K562 (cell line): ENCODE data around the gene GABPB1. TPM values are rescaled to one million over a fixed set of nuclear protein-coding genes. Genes with fewer than 3 reads are reported as not detected.
A peak's percentile ranks its signal among the peaks of the same experiment; 100 is the strongest.

Source experiments
- CTCF ChIP-seq, 3 experiments: IDR thresholded peaks in 2 of 3; conservative IDR thresholded peaks in 1 of 3; 2 replicates each; pipeline ENCODE4 v1.5.1; 2011 to 2012; ENCODE audit warnings: low read length in 3 of 3, mild to moderate bottlenecking in 3 of 3, control low read depth in 2 of 3, improper control_type of control experiment in 1 of 3, inconsistent platforms in 1 of 3, low read depth in 1 of 3, mixed read lengths in 1 of 3, moderate library complexity in 1 of 3; ENCODE audit not compliant: insufficient read depth in 2 of 3
- FOXM1 ChIP-seq, 2 experiments: fragments of 450-650 bp in 1 of 2; sonication (generic) in 1 of 2; formaldehyde crosslinking in 1 of 2; IDR thresholded peaks; 2 replicates each; pipeline versions ENCODE4 v1.6.1 to v1.9.0; 2017 to 2022; ENCODE audit warnings: low read depth in 2 of 2, mild to moderate bottlenecking in 2 of 2, missing genetic modification reagents in 1 of 2, moderate library complexity in 1 of 2
- MNT ChIP-seq, 2 experiments: fragments of 450-650 bp; conservative IDR thresholded peaks; 2 replicates each; pipeline ENCODE4 v1.6.1; 2017; ENCODE audit warnings: mild to moderate bottlenecking in 2 of 2, moderate library complexity in 2 of 2
- TAF1 ChIP-seq: IDR thresholded peaks from 2 replicates; pipeline ENCODE4 v1.6.1; 2011; ENCODE audit warnings: mild to moderate bottlenecking, low read length, moderate library complexity; ENCODE audit not compliant: insufficient read depth, control insufficient read depth, severe bottlenecking; ENCODE audit errors: extremely low read depth
- ZNF140 ChIP-seq: fragments of 250-450 bp; sonication (Bioruptor Pico); IDR thresholded peaks from 2 replicates; pipeline ENCODE4 v1.8.0; 2021; ENCODE audit warnings: moderate library complexity, mild to moderate bottlenecking, inconsistent platforms
- polyA plus RNA-seq, 8 experiments: library from polyadenylated mRNA; depleted of rRNA in 4 of 8; stranded (reverse) in 5 of 8; unstranded in 3 of 8; fragments of >200 nt; fragmentation: Nextera tagmentation in 2 of 8; fragmentation: Illumina TruSeq in 1 of 8; extraction: Ambion mirVana in 2 of 8; extraction: Trizol in 1 of 8; gene quantifications; 2 replicates each; pipeline versions ENCODE4 v1.2.1 to v1.2.3, GENCODE V29; 2011 to 2014; ENCODE audit warnings: inconsistent platforms in 1 of 8, missing spikeins in 1 of 8
- total RNA-seq, 7 experiments: library from RNA; depleted of rRNA in 6 of 7; stranded (reverse); fragments of >200 nt in 6 of 7; fragmentation: Illumina TruSeq in 2 of 7; extraction: Trizol in 2 of 7; gene quantifications; 2 replicates each; pipeline versions ENCODE4 v1.2.1 to v1.2.3, GENCODE V29; 2011 to 2021; ENCODE audit warnings: low replicate concordance in 1 of 7
- TF ChIP-seq, protein P1 (sequence below), 2 experiments: fragments of 450-650 bp; formaldehyde crosslinking in 1 of 2; IDR thresholded peaks; 2 replicates each; pipeline versions ENCODE4 v1.4.0 to v1.6.1; 2014 to 2020; ENCODE audit warnings: mild to moderate bottlenecking in 2 of 2, borderline replicate concordance in 1 of 2, low read depth in 1 of 2
- TF ChIP-seq, protein P2 (sequence below): sonication (generic); formaldehyde crosslinking; IDR thresholded peaks from 2 replicates; pipeline ENCODE4 v1.8.0; 2022; ENCODE audit warnings: mild to moderate bottlenecking, missing genetic modification reagents

Gene GABPB1
- total and polyA plus RNA-seq, 9 of the 15 experiments (the other 6 are each of a cell fraction or from before 2014, with no cell fraction given): 11.8 to 42.3 (median 33.2) TPM

GRCh38 chr15:50315814-50316630, 39.0 kb downstream of the GABPB1 start (continued):
- TF ChIP-seq, protein P1, sequence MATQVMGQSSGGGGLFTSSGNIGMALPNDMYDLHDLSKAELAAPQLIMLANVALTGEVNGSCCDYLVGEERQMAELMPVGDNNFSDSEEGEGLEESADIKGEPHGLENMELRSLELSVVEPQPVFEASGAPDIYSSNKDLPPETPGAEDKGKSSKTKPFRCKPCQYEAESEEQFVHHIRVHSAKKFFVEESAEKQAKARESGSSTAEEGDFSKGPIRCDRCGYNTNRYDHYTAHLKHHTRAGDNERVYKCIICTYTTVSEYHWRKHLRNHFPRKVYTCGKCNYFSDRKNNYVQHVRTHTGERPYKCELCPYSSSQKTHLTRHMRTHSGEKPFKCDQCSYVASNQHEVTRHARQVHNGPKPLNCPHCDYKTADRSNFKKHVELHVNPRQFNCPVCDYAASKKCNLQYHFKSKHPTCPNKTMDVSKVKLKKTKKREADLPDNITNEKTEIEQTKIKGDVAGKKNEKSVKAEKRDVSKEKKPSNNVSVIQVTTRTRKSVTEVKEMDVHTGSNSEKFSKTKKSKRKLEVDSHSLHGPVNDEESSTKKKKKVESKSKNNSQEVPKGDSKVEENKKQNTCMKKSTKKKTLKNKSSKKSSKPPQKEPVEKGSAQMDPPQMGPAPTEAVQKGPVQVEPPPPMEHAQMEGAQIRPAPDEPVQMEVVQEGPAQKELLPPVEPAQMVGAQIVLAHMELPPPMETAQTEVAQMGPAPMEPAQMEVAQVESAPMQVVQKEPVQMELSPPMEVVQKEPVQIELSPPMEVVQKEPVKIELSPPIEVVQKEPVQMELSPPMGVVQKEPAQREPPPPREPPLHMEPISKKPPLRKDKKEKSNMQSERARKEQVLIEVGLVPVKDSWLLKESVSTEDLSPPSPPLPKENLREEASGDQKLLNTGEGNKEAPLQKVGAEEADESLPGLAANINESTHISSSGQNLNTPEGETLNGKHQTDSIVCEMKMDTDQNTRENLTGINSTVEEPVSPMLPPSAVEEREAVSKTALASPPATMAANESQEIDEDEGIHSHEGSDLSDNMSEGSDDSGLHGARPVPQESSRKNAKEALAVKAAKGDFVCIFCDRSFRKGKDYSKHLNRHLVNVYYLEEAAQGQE (IDR thresholded peaks at IDR 0.05; ENCODE audit: borderline replicate concordance): peak; percentile 77
- TF ChIP-seq, protein P1 (CRISPR knock-in tag; IDR thresholded peaks at IDR 0.05; ENCODE audit: low read depth): no peak
- TF ChIP-seq TAF1 (no peak), FOXM1 (IDR thresholded peaks at IDR 0.05; ENCODE audit: low read depth) (peak; percentile 28; the same call in 1 of the 2 replicates), FOXM1 (CRISPR knock-in tag; IDR thresholded peaks at IDR 0.05; ENCODE audit: low read depth) (no peak), CTCF (IDR thresholded peaks at IDR 0.05 in 2 of 3, conservative IDR thresholded peaks at IDR 0.05 in 1 of 3; ENCODE audit: insufficient read depth in 2 of 3, low read depth in 1 of 3, low read length in 3 of 3) (peak; percentile 49 to 78 (median 59); a peak in 5 of 6 replicates), ZNF140 (no peak), MNT (conservative IDR thresholded peaks at IDR 0.05) (peak in 1 of 2 experiments; percentile 26; a peak in 1 of 4 replicates)
- TF ChIP-seq, protein P2, sequence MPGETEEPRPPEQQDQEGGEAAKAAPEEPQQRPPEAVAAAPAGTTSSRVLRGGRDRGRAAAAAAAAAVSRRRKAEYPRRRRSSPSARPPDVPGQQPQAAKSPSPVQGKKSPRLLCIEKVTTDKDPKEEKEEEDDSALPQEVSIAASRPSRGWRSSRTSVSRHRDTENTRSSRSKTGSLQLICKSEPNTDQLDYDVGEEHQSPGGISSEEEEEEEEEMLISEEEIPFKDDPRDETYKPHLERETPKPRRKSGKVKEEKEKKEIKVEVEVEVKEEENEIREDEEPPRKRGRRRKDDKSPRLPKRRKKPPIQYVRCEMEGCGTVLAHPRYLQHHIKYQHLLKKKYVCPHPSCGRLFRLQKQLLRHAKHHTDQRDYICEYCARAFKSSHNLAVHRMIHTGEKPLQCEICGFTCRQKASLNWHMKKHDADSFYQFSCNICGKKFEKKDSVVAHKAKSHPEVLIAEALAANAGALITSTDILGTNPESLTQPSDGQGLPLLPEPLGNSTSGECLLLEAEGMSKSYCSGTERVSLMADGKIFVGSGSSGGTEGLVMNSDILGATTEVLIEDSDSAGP (CRISPR knock-in tag): no peak
